K562 (cell line): ENCODE measurements around the gene FKBP2. TPM values are rescaled to one million over a fixed set of nuclear protein-coding genes. Genes with fewer than 3 reads are reported as not detected.

ENCODE experiments used
- E2F8 ChIP-seq: fragments of 450-650 bp; IDR thresholded peaks from 2 replicates; pipeline ENCODE4 v1.7.1; 2018; ENCODE audit warnings: mild to moderate bottlenecking, low read depth; ENCODE audit not compliant: partially characterized antibody
- FIP1L1 ChIP-seq: fragments of 200-400 bp; formaldehyde crosslinking; IDR thresholded peaks from 2 replicates; pipeline ENCODE4 v1.6.1; 2018; ENCODE audit warnings: mild to moderate bottlenecking, low read depth, low read length; ENCODE audit not compliant: poor library complexity, severe bottlenecking
- HNRNPLL ChIP-seq: fragments of 200-400 bp; formaldehyde crosslinking; IDR thresholded peaks from 2 replicates; pipeline ENCODE4 v1.6.1; 2017; ENCODE audit warnings: low read length, low read depth, mild to moderate bottlenecking; ENCODE audit not compliant: poor library complexity, severe bottlenecking
- KDM2B ChIP-seq: fragments of 250-450 bp; sonication (Bioruptor Pico); IDR thresholded peaks from 2 replicates; pipeline ENCODE4 v1.8.0; 2021; ENCODE audit warnings: mild to moderate bottlenecking, moderate library complexity
- ZEB2 ChIP-seq: fragments of 450-650 bp; IDR thresholded peaks from 2 replicates; pipeline ENCODE4 v1.6.1; 2016
- polyA plus RNA-seq, 8 experiments: library from polyadenylated mRNA; depleted of rRNA in 4 of 8; stranded (reverse) in 5 of 8; unstranded in 3 of 8; fragments of >200 nt; fragmentation: Nextera tagmentation in 2 of 8; fragmentation: Illumina TruSeq in 1 of 8; extraction: Ambion mirVana in 2 of 8; extraction: Trizol in 1 of 8; gene quantifications; 2 replicates each; pipeline versions ENCODE4 v1.2.1 to v1.2.3, GENCODE V29; 2011 to 2014; ENCODE audit warnings: inconsistent platforms in 1 of 8, missing spikeins in 1 of 8
- total RNA-seq, 7 experiments: library from RNA; depleted of rRNA in 6 of 7; stranded (reverse); fragments of >200 nt in 6 of 7; fragmentation: Illumina TruSeq in 2 of 7; extraction: Trizol in 2 of 7; gene quantifications; 2 replicates each; pipeline versions ENCODE4 v1.2.1 to v1.2.3, GENCODE V29; 2011 to 2021; ENCODE audit warnings: low replicate concordance in 1 of 7
- TF ChIP-seq, protein P1 (sequence below): fragments of 450-650 bp; IDR thresholded peaks from 2 replicates; pipeline ENCODE4 v1.6.1; 2016; ENCODE audit warnings: borderline replicate concordance

The FKBP2 gene
- total and polyA plus RNA-seq, 9 of the 15 experiments (the other 6 are each of a cell fraction or from before 2014, with no cell fraction given) = 3.5 to 151 (median 58.1) TPM

- TF ChIP-seq E2F8 (no peak), KDM2B (no peak), FIP1L1 (peak; percentile 39), ZEB2 (no peak), HNRNPLL (no peak)
- TF ChIP-seq, protein P1, sequence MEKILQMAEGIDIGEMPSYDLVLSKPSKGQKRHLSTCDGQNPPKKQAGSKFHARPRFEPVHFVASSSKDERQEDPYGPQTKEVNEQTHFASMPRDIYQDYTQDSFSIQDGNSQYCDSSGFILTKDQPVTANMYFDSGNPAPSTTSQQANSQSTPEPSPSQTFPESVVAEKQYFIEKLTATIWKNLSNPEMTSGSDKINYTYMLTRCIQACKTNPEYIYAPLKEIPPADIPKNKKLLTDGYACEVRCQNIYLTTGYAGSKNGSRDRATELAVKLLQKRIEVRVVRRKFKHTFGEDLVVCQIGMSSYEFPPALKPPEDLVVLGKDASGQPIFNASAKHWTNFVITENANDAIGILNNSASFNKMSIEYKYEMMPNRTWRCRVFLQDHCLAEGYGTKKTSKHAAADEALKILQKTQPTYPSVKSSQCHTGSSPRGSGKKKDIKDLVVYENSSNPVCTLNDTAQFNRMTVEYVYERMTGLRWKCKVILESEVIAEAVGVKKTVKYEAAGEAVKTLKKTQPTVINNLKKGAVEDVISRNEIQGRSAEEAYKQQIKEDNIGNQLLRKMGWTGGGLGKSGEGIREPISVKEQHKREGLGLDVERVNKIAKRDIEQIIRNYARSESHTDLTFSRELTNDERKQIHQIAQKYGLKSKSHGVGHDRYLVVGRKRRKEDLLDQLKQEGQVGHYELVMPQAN = no peak
- TF ChIP-seq, all 486 proteins: peak for 29
Measured at GRCh38 chr11:64233913-64234586, 6.8 kb upstream of the FKBP2 start, which contains the start of gene VEGFB (continued).
